Measurements from ENCODE around the gene KIF11. TPM values are rescaled to one million over a fixed set of nuclear protein-coding genes. Genes with fewer than 3 reads are reported as not detected.
A peak's percentile ranks its signal among the peaks of the same experiment; 100 is the strongest.

Gene KIF11
- total RNA-seq (ENCODE audit: low replicate concordance): 4.5 and 46.5 TPM in 2 replicates

DNA sequence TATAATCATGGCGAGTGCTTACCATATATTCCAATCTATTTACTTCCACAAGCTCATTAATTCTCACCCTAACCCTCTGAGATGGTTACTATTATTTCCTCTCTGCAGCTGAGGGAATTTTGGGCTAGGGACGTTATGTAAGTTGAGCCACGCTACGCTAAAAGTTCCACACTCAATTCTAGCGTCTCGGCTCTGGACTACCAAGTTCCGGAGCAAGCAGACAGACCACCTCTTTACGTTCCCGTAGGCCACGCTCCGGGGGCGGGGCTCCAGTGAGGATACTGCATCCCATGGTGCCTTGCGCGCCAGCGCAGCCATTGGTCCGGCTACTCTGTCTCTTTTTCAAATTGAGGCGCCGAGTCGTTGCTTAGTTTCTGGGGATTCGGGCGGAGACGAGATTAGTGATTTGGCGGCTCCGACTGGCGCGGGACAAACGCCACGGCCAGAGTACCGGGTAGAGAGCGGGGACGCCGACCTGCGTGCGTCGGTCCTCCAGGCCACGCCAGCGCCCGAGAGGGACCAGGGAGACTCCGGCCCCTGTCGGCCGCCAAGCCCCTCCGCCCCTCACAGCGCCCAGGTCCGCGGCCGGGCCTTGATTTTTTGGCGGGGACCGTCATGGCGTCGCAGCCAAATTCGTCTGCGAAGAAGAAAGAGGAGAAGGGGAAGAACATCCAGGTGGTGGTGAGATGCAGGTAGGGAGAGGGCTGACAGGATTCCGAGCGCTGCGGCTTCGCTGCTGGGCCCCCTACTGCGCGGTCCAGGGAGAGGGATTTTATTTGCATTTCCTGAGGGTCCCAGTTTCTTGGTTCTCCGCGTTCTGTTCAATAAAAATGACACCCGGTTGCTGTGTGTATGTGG, at the start of gene KIF11:
TSS of gene KIF11 (plus strand) at position 370 of the 858 bp plus-strand sequence. CDS start at position 616, 246 bp downstream.
- H3K4me3 ChIP-seq (ENCODE audit: low read depth, low read length): peak within 1 kb of the TSS; percentile 75
- DNase-seq (ENCODE audit: low read depth): peak; percentile 96
- TF ChIP-seq, protein P1, sequence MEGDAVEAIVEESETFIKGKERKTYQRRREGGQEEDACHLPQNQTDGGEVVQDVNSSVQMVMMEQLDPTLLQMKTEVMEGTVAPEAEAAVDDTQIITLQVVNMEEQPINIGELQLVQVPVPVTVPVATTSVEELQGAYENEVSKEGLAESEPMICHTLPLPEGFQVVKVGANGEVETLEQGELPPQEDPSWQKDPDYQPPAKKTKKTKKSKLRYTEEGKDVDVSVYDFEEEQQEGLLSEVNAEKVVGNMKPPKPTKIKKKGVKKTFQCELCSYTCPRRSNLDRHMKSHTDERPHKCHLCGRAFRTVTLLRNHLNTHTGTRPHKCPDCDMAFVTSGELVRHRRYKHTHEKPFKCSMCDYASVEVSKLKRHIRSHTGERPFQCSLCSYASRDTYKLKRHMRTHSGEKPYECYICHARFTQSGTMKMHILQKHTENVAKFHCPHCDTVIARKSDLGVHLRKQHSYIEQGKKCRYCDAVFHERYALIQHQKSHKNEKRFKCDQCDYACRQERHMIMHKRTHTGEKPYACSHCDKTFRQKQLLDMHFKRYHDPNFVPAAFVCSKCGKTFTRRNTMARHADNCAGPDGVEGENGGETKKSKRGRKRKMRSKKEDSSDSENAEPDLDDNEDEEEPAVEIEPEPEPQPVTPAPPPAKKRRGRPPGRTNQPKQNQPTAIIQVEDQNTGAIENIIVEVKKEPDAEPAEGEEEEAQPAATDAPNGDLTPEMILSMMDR (IDR thresholded peaks at IDR 0.05; ENCODE audit: insufficient read depth, low read length): no peak

DNA sequence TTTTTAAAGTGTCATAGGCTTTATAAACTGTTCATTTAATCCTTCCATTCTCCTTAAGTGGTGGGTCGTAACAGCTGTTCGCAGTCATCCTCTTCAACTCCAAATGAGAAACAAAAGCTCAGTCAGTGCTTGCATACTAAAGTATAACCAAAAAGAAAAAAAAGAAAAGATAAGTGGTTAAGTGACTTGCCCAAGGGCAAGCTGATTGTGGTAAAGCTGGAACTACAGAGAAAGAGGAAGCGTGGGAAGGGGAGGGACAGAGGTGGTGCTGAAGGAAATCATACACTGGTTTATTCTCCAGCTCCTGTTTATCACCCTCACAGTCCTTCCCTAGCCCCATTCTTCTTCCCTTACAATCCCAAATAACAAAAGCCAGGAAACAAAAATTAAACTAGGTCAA, 48.6 kb upstream of the KIF11 start:
- peak; percentile 12 for DNase-seq (ENCODE audit: low read depth)
- TF ChIP-seq, protein P1 (IDR thresholded peaks at IDR 0.05; ENCODE audit: insufficient read depth, low read length): no peak
- H3K4me3 ChIP-seq (ENCODE audit: low read depth, low read length): no peak overlapping the region

DNA sequence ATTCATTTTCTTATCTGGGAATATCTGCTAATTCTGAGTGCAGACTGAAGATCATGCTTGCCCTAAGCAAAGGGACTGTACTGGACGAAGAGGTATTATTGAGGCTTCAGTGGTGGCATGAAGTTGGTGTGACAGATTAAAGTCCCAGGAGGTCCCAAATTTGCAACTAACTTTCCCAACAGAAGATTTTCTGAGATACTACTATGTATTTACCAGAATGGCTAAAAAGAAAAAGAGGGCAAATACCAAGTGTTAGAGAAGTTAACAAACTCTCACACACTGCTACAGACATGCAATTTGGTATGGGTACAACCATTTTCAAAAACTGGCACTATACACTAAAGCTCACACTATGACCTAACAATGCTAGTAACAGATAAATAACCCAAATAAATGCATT, 47.4 kb upstream of the KIF11 start:
- no peak overlapping the region for H3K4me3 ChIP-seq (ENCODE audit: low read depth, low read length)
- TF ChIP-seq, protein P1 (IDR thresholded peaks at IDR 0.05; ENCODE audit: insufficient read depth, low read length): no peak
- DNase-seq (ENCODE audit: low read depth): no peak

DNA sequence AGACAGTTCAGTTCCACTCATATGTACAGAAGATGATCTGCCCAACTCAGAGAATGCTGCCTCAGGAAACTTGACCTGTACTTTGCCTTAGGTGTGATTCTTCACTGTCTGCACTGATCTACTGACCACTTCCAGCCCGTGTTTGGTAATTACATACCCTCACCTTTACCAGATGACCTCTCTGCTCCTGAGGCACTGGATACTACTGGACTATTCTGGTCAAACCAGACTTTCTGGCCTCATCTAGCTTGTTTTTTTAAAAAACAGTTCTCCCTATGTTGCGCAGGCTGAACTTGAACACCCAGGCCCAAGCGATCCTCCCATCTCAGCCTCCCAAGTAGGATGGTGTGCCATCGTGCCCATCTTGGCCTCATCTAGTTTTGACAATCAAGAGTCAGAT, 45.3 kb upstream of the KIF11 start:
- DNase-seq (ENCODE audit: low read depth): no peak
- TF ChIP-seq, protein P1 (IDR thresholded peaks at IDR 0.05; ENCODE audit: insufficient read depth, low read length): no peak
- H3K4me3 ChIP-seq (ENCODE audit: low read depth, low read length): no peak overlapping the region

DNA sequence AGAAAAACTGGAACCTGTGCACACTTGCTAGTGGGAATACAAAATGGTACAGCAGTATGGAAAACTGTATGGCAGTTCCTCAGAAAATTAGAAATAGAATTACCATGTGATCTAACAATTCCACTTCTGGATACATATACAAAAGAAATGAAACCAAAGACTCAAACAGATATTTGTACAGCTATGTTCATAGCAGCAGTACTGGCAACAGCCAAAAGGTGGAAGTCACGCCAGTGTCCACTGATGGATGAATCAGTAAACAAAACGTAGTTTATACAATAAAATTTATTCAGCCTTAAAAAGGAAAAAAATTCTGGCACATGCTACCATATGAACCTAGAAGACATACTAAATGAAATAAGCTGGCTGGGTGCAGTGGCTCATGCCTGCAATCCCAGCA, 42.0 kb upstream of the KIF11 start:
- TF ChIP-seq, protein P1 (IDR thresholded peaks at IDR 0.05; ENCODE audit: insufficient read depth, low read length): peak; percentile 7
- no peak for DNase-seq (ENCODE audit: low read depth)
- no peak overlapping the region for H3K4me3 ChIP-seq (ENCODE audit: low read depth, low read length)

DNA sequence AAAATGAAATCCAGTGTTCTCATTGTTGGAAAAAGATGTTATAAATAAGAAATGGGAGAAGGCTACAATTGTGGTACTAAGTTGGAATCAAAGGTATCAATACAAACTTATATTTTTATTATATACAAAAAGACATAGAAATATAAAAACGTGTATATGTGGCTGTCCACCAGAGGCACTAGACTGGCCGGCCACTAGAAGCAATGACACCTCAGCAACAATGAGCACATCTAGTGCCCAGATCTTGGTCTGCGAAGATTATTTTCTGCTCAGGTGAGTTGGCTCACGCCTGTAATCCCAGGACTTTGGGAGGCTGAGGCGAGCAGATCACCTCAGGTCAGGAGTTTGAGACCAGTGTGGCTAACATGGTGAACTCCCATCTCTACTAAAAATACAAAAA, 40.6 kb upstream of the KIF11 start:
- TF ChIP-seq, protein P1 (IDR thresholded peaks at IDR 0.05; ENCODE audit: insufficient read depth, low read length): peak; percentile 30
- DNase-seq (ENCODE audit: low read depth): no peak
- H3K4me3 ChIP-seq (ENCODE audit: low read depth, low read length): no peak overlapping the region
